Calu3 (cell line): ENCODE results near the gene EXD3. TPM values are rescaled to one million over a fixed set of nuclear protein-coding genes. Genes with fewer than 3 reads are reported as not detected.

Source experiments
- BruUV-seq: library from RNA; stranded (reverse); fragments of 400-500 nt; replicated peaks from 2 replicates; lab custom pipeline; 2021; lab: Mats Ljungman, UMichigan
- CTCF ChIA-PET: fragments of 300-600 bp; sonication (Branson Sonifier 250); formaldehyde crosslinking; loops from one replicate; lab custom pipeline; 2022; ENCODE audit warnings: antibody characterized with exemption; lab: Charles Lee
- DNase-seq: peaks from one replicate; pipeline ENCODE4 v3.0.0; 2022
- H3K27ac Mint-ChIP-seq: one replicate; pipeline ENCODE4 v1.8.0; 2022; ENCODE audit warnings: mixed read lengths; ENCODE audit not compliant: unreplicated experiment
- H3K27me3 Mint-ChIP-seq: one replicate; pipeline ENCODE4 v1.8.0; 2022; ENCODE audit warnings: mixed read lengths; ENCODE audit not compliant: unreplicated experiment
- H3K36me3 Mint-ChIP-seq: one replicate; pipeline ENCODE4 v1.8.0; 2022; ENCODE audit warnings: mild to moderate bottlenecking, moderate library complexity, mixed read lengths; ENCODE audit not compliant: insufficient read depth, unreplicated experiment
- H3K4me1 Mint-ChIP-seq: one replicate; pipeline ENCODE4 v1.8.0; 2022; ENCODE audit warnings: mild to moderate bottlenecking, low read depth, mixed read lengths; ENCODE audit not compliant: unreplicated experiment
- H3K4me3 Mint-ChIP-seq: one replicate; pipeline ENCODE4 v1.8.0; 2022; ENCODE audit warnings: mild to moderate bottlenecking, low read depth, moderate library complexity, mixed read lengths; ENCODE audit not compliant: unreplicated experiment
- H3K9me3 Mint-ChIP-seq: one replicate; pipeline ENCODE4 v1.8.0; 2022; ENCODE audit warnings: low read depth, mixed read lengths; ENCODE audit not compliant: unreplicated experiment
- CTCF ChIP-seq: fragments of 200-600 bp; IDR thresholded peaks from one replicate; pipeline ENCODE4 v1.8.0; 2022; ENCODE audit warnings: antibody characterized with exemption; ENCODE audit not compliant: unreplicated experiment
- intact Hi-C: fragments of 100-400 bp; cut with micrococcal nuclease; formaldehyde crosslinking; loops from one replicate; pipeline ENCODE4 v1.10.0; 2022; ENCODE audit not compliant: unreplicated experiment
- total RNA-seq: library from RNA; stranded (reverse); gene quantifications from 2 replicates; pipeline ENCODE4 v1.2.3, GENCODE V29; 2022

The EXD3 gene
- total RNA-seq, 1 experiment from 2014 or later: 13.2 TPM

- H3K27me3 Mint-ChIP-seq: no peaks in the 10 kb centered on the region
- no peaks in the 10 kb centered on the region for H3K4me1 Mint-ChIP-seq
- intact Hi-C loops: no loop called here
- peaks cover 4% of the 10 kb centered on the region for H3K36me3 Mint-ChIP-seq
- CTCF ChIA-PET: interaction anchor here (0.7 kb wide), 1 partner anchor 300 kb away, joined by 3 read pairs; no protein-coding TSS in a partner anchor
- no peak overlapping the region for H3K4me3 Mint-ChIP-seq
- no peak overlapping the region for H3K27ac Mint-ChIP-seq
- BruUV-seq: no TSS peak
- no peaks in the 10 kb centered on the region for H3K9me3 Mint-ChIP-seq
- no peak for DNase-seq
- no peak for TF ChIP-seq CTCF
Measured at GRCh38 chr9:137319739-137320551, 103.0 kb downstream of the EXD3 start.

- H3K27ac Mint-ChIP-seq: no peak overlapping the region
- no peaks in the 10 kb centered on the region for H3K27me3 Mint-ChIP-seq
- no peaks in the 10 kb centered on the region for H3K9me3 Mint-ChIP-seq
- CTCF ChIA-PET: interaction anchor here (0.7 kb wide), 1 partner anchor 300 kb away, joined by 3 read pairs; no protein-coding TSS in a partner anchor
- TF ChIP-seq CTCF: no peak
- intact Hi-C loops: no loop called here
- DNase-seq: no peak
- H3K36me3 Mint-ChIP-seq: peaks cover 4% of the 10 kb centered on the region
- no peak overlapping the region for H3K4me3 Mint-ChIP-seq
- no TSS peak for BruUV-seq
- H3K4me1 Mint-ChIP-seq: no peaks in the 10 kb centered on the region
Measured at GRCh38 chr9:137319011-137319738, 103.8 kb downstream of the EXD3 start.

- H3K4me1 Mint-ChIP-seq: no peaks in the 10 kb centered on the region
- CTCF ChIA-PET: no interaction called here
- intact Hi-C loops: no loop called here
- no peak for DNase-seq
- no peak for TF ChIP-seq CTCF
- H3K36me3 Mint-ChIP-seq: peaks cover 4% of the 10 kb centered on the region
- H3K27ac Mint-ChIP-seq: no peak overlapping the region
- no peaks in the 10 kb centered on the region for H3K27me3 Mint-ChIP-seq
- H3K4me3 Mint-ChIP-seq: no peak overlapping the region
- no peaks in the 10 kb centered on the region for H3K9me3 Mint-ChIP-seq
- no TSS peak for BruUV-seq
Measured at GRCh38 chr9:137318602-137319001, 104.4 kb downstream of the EXD3 start.

- CTCF ChIA-PET: no interaction called here
- H3K4me3 Mint-ChIP-seq: no peak overlapping the region
- no peaks in the 10 kb centered on the region for H3K9me3 Mint-ChIP-seq
- intact Hi-C loops: no loop called here
- no peaks in the 10 kb centered on the region for H3K4me1 Mint-ChIP-seq
- BruUV-seq: no TSS peak
- H3K27me3 Mint-ChIP-seq: no peaks in the 10 kb centered on the region
- peaks cover 4% of the 10 kb centered on the region for H3K36me3 Mint-ChIP-seq
- H3K27ac Mint-ChIP-seq: no peak overlapping the region
- no peak for DNase-seq
- no peak for TF ChIP-seq CTCF
Measured at GRCh38 chr9:137317718-137318511, 105.0 kb downstream of the EXD3 start.
